GM18502 (cell line): ENCODE measurements around the gene ZBTB24.

Source experiments
- ATAC-seq: cut with Tn5 transposase; IDR thresholded peaks from one replicate; pipeline ENCODE4 v1.9.1; 2021; ENCODE audit warnings: mild to moderate bottlenecking; ENCODE audit not compliant: unreplicated experiment, poor library complexity

ZBTB24 gene

GRCh38 chr6:109453594-109454495 lies 29.2 kb downstream of the ZBTB24 start:
- no peak for ATAC-seq

GRCh38 chr6:109453156-109453555 lies 29.9 kb downstream of the ZBTB24 start:
- no peak for ATAC-seq

- no peak for ATAC-seq
These were observed 30.8 kb downstream of the ZBTB24 start for GRCh38 chr6:109452181-109452580.

- ATAC-seq, result no peak
These were observed 31.6 kb downstream of the ZBTB24 start for GRCh38 chr6:109451376-109451775.

- ATAC-seq, result no peak
These were observed 32.2 kb downstream of the ZBTB24 start for GRCh38 chr6:109450801-109451200.

- ATAC-seq, result no peak
These were observed 33.0 kb downstream of the ZBTB24 start for GRCh38 chr6:109449795-109450673.

- no peak for ATAC-seq
These were observed 33.8 kb downstream of the ZBTB24 start for GRCh38 chr6:109449064-109449794.

- ATAC-seq, result no peak
These were observed 34.4 kb downstream of the ZBTB24 start for GRCh38 chr6:109448615-109449014.

- ATAC-seq, result no peak
These were observed 35.0 kb downstream of the ZBTB24 start for GRCh38 chr6:109447878-109448555.

- no peak for ATAC-seq
These were observed 35.9 kb downstream of the ZBTB24 start for GRCh38 chr6:109447087-109447486.

- ATAC-seq, result no peak
These were observed 36.5 kb downstream of the ZBTB24 start for GRCh38 chr6:109446541-109446940.

- ATAC-seq, result no peak
These were observed 36.9 kb downstream of the ZBTB24 start for GRCh38 chr6:109446072-109446471.

- no peak for ATAC-seq
These were observed 37.6 kb downstream of the ZBTB24 start for GRCh38 chr6:109445382-109445781.

- no peak for ATAC-seq
These were observed 39.5 kb downstream of the ZBTB24 start for GRCh38 chr6:109443425-109443950.

GRCh38 chr6:109442393-109442924 lies 40.6 kb downstream of the ZBTB24 start:
- ATAC-seq, result no peak

GRCh38 chr6:109441069-109441816 lies 41.8 kb downstream of the ZBTB24 start:
- ATAC-seq, result peak; percentile 19

GRCh38 chr6:109440331-109441068 lies 42.5 kb downstream of the ZBTB24 start, which contains the start of the genes PPIL6 and SMPD2:
Gene PPIL6, minus strand, starts transcription at chr6:109440628. Its CDS starts 38 bp downstream, at chr6:109440590.
Gene SMPD2, plus strand, starts transcription at chr6:109440724. Its CDS starts 398 bp downstream, at chr6:109441122.
- ATAC-seq, result peak; percentile 88

GRCh38 chr6:109436041-109436440 lies 47.0 kb downstream of the ZBTB24 start:
- ATAC-seq, result no peak
